ENCODE results near the gene INPP4B. TPM values are rescaled to one million over a fixed set of nuclear protein-coding genes. Genes with fewer than 3 reads are reported as not detected.

The INPP4B gene
- total RNA-seq, 1 experiment from 2014 or later = 0.07 TPM

- Histone ChIP-seq H4K5ac (ENCODE audit: insufficient read length, low read depth, low read length) (no peak overlapping the region), H4K20me1 (ENCODE audit: control insufficient read depth, insufficient read depth, insufficient read length) (no peaks in the 10 kb centered on the region), H3K79me1 (ENCODE audit: insufficient read depth, low read depth, low read length, poor library complexity, severe bottlenecking) (no peaks in the 10 kb centered on the region), H2BK12ac (ENCODE audit: insufficient read length, low read depth, low read length) (no peak overlapping the region), H3K27me3 (ENCODE audit: insufficient read depth, low read length) (peaks cover 25% of the 10 kb centered on the region; the same call in 1 of the 2 replicates), H3K9ac (ENCODE audit: extremely low read depth, insufficient read length, low read length) (no peak overlapping the region), H2BK20ac (ENCODE audit: low read depth, low read length, poor library complexity, severe bottlenecking) (no peak overlapping the region), H2AK5ac (ENCODE audit: insufficient read length, low read length) (no peak overlapping the region), H2BK120ac (ENCODE audit: low read depth, low read length, poor library complexity, severe bottlenecking) (no peak overlapping the region), H3K18ac (ENCODE audit: insufficient read length, low read depth, low read length) (no peak overlapping the region), H4K8ac (replicated peaks; ENCODE audit: insufficient read length, low read depth, low read length) (no peak overlapping the region), H3T11ph (ENCODE audit: low read length) (no peak overlapping the region), H3K79me2 (ENCODE audit: insufficient read depth, low read length) (no peaks in the 10 kb centered on the region), H4K91ac (ENCODE audit: insufficient read length, low read depth, low read length) (no peak overlapping the region), H3K4me2 (ENCODE audit: insufficient read depth, insufficient read length, low read length) (peak overlapping the region; percentile 52), H3K56ac (ENCODE audit: insufficient read length, low read depth, low read length) (no peak overlapping the region), H3K23ac (ENCODE audit: insufficient read length, low read depth, low read length) (no peak overlapping the region), H3K27ac (ENCODE audit: insufficient read length, low read depth, low read length) (no peak overlapping the region), H2BK15ac (ENCODE audit: low read depth, low read length) (no peak overlapping the region), H3K14ac (ENCODE audit: insufficient read depth, low read length) (no peak overlapping the region), H3K4me1 (ENCODE audit: insufficient read depth, low read length) (no peaks in the 10 kb centered on the region), H3K4ac (ENCODE audit: low read depth, low read length) (no peak overlapping the region), H3K23me2 (ENCODE audit: insufficient read length, low read depth, low read length, poor library complexity, severe bottlenecking) (peaks cover 16% of the 10 kb centered on the region), H2AFZ (ENCODE audit: low read length) (no peak overlapping the region), H3K9me3 (ENCODE audit: control insufficient read depth, low read depth, low read length) (no peaks in the 10 kb centered on the region), H2BK5ac (ENCODE audit: insufficient read length, low read length) (no peak overlapping the region)
- Mint-ChIP-seq H3K9me3 (no peaks in the 10 kb centered on the region), H3K27me3 (ENCODE audit: low read depth) (peaks cover 63% of the 10 kb centered on the region), H3K4me1 (peaks cover 4 to 10% of the 10 kb centered on the region in 2 experiments; a peak in 3 of 4 replicates), H3K27ac (no peak overlapping the region), H3K4me3 (peak overlapping the region; percentile 74 to 90), H3K36me3 (ENCODE audit: insufficient read depth in 1 of 3, low read depth in 3 of 3) (no peaks in the 10 kb centered on the region)
- WGBS (ENCODE audit: extremely low coverage, insufficient read length, low lambda C conversion rate) = no CpG with 5 or more reads among the region's 43 CpGs
- DNase-seq = peak; percentile 51
- TF ChIP-seq CTCF (conservative IDR thresholded peaks at IDR 0.05) = no peak
Observed at GRCh38 chr4:142845293-142846107, 601 bp downstream of the INPP4B start.

All from H9 (cell line).